Measurements from ENCODE around the gene ACOX1. TPM values are rescaled to one million over a fixed set of nuclear protein-coding genes. Genes with fewer than 3 reads are reported as not detected.

The ACOX1 gene
- total RNA-seq, 5 donors from 2014 or later (not counting 1 experiment from before 2014, with no cell fraction given) = 17.6 to 33.8 (median 29.1) TPM

DNA sequence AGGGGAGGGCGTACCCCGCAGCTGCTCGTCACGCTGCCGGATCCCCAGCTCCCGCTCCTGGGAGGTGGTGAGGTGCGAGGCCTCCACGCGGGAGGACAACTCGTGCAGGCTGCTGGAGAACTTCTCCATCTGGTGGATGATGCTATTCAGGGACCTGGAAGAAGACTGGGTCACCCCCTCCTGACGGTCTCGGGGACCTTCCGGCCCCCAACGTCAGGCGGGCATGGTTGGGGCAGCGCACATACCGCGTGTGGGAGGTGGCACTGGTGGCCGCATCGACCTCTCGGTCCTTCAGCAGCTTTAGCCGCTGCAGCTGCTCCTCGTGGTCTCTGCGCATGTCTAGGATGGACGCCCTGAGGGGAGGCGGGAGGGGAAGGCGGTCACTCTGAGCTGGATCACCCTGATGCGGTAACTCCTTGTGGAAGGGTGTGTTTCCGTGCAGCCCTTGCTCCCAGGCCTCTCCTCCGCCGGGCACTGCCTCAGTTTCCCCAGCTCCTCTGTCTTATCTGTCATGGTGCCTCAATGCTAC is 61.0 kb downstream of the ACOX1 start:
- H3K9me3 Mint-ChIP-seq = no peaks in the 10 kb centered on the region
- POLR2A ChIA-PET = no interaction called here

DNA sequence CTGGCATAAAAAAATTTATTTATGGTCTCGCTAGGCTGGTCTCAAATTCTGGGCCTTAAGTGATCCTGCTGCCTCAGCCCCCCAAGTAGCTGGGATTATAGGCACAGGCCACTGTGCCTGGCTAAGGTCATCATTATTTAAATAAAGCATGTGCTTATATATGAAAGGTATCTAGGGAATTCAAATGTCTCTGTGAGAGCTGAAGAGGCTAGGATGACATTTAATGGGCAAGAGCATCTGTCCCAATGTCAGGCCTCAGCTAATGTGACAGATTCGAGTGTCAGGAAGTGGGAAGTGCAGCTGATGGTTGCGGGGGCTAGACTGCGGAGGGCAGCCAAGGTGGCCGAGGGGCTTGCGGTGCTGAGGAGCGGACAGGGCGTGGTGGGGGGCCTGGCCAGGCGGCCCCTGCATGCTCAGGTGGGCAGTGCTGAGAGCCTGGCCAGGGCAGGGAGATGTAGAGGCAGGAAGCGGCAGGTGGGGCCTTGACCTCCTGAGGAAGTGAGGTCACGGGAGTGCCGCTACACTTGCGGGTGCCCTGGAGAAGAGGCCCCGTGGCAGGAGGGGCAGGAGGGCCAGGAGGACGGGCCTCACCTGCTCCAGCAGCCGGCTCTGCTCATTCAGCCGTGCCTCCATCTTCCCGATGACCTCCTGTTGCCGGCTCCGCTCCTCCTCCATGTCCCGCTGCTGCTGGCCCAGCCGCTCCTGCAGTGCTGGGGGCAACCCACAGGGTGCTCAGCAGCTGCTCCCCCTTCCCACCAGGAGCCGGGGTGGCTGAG is 61.6 kb downstream of the ACOX1 start:
- POLR2A ChIA-PET = no interaction called here
- WGBS (ENCODE audit: insufficient coverage) = 84% methylated on average over 19 of the region's 23 CpGs
- no peaks in the 10 kb centered on the region for H3K27me3 Mint-ChIP-seq
- peak overlapping the region in 1 of 2 donors; percentile 45 for H3K27ac Mint-ChIP-seq
- H3K36me3 ChIP-seq (ENCODE audit: control insufficient read depth in 2 of 2, extremely low read depth in 1 of 2, insufficient read depth in 1 of 2, low read length in 1 of 2) = peaks cover 0 to 9% of the 10 kb centered on the region in 2 donors
- H3K27ac ChIP-seq (ENCODE audit: low read length) = no peak overlapping the region
- H3K4me1 Mint-ChIP-seq = peaks cover 0 to 4% (median 3%) of the 10 kb centered on the region in 3 donors
- H3K27me3 ChIP-seq (replicated peaks in 1 of 2; ENCODE audit: control insufficient read depth in 2 of 2, extremely low read depth in 1 of 2, insufficient read depth in 2 of 2, low read length in 1 of 2) = no peaks in the 10 kb centered on the region
- DNase-seq (no peak), ATAC-seq (replicated peaks in 1 of 4) (peak in 1 of 4 experiments; percentile 16)
- H3K4me3 ChIP-seq (ENCODE audit: control insufficient read depth in 1 of 2, extremely low read depth in 1 of 2, low read length in 1 of 2) = no peak overlapping the region
- H3K36me3 Mint-ChIP-seq = peaks cover 8% of the 10 kb centered on the region
- peaks cover 0 to 7% of the 10 kb centered on the region in 2 experiments for H3K4me1 ChIP-seq (ENCODE audit: control insufficient read depth in 1 of 2, extremely low read depth in 1 of 2, insufficient read depth in 2 of 2, low read length in 2 of 2)
- H3K9me3 ChIP-seq = no peaks in the 10 kb centered on the region
- H3K4me3 Mint-ChIP-seq = no peak overlapping the region
- CTCF ChIA-PET = interaction anchor here in 1 of 2 donors (1.1 kb wide), 1 partner anchor 12 kb away, joined by 5 read pairs; the partner anchor contains the start of gene MRPL38
- no peaks in the 10 kb centered on the region for H3K9me3 Mint-ChIP-seq

More for the DNA sequence above, 61.0 kb downstream of the ACOX1 start:
- CTCF ChIA-PET = no interaction called here
- Mint-ChIP-seq H3K36me3 (peaks cover 8% of the 10 kb centered on the region), H3K4me3 (no peak overlapping the region), H3K4me1 (peaks cover 0 to 4% (median 3%) of the 10 kb centered on the region in 3 donors), H3K27ac (no peak overlapping the region), H3K27me3 (no peaks in the 10 kb centered on the region)
- no peaks in the 10 kb centered on the region for H3K27me3 ChIP-seq (replicated peaks in 1 of 2; ENCODE audit: control insufficient read depth in 2 of 2, extremely low read depth in 1 of 2, insufficient read depth in 2 of 2, low read length in 1 of 2)
- peaks cover 0 to 7% of the 10 kb centered on the region in 2 donors for H3K36me3 ChIP-seq (ENCODE audit: control insufficient read depth in 2 of 2, extremely low read depth in 1 of 2, insufficient read depth in 1 of 2, low read length in 1 of 2)
- H3K9me3 ChIP-seq = no peaks in the 10 kb centered on the region
- no peak overlapping the region for H3K27ac ChIP-seq (ENCODE audit: low read length)
- no peak for DNase-seq
- 98% methylated on average over 20 of the region's 31 CpGs for WGBS (ENCODE audit: insufficient coverage)
- no peak for ATAC-seq (replicated peaks in 1 of 4)
- H3K4me3 ChIP-seq (ENCODE audit: control insufficient read depth in 1 of 2, extremely low read depth in 1 of 2, low read length in 1 of 2) = no peak overlapping the region
- peaks cover 0 to 7% of the 10 kb centered on the region in 2 experiments for H3K4me1 ChIP-seq (ENCODE audit: control insufficient read depth in 1 of 2, extremely low read depth in 1 of 2, insufficient read depth in 2 of 2, low read length in 2 of 2)

DNA sequence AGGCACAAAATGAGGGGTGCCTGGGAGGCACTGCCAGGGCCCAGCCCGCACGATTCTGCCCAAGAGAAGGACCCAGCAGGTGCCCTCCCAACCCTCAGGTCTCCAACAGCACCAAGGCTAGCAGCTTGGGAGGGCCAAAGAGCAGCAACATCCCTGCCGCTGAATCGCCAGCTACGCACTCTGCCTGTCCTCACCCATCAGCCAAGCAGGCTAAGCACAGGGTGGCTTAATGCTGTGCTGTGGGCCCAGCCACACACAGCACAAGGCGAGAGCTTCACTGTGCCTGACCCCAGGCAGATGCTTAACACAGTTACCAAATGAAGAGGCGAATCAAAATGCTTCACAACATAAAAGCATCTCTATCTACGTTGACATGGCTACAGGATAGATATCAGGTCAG is 63.7 kb downstream of the ACOX1 start:
- WGBS (ENCODE audit: insufficient coverage) = 89% methylated on average over 5 of the region's 8 CpGs
- Mint-ChIP-seq H3K27ac (no peak overlapping the region), H3K4me1 (peaks cover 0 to 4% (median 3%) of the 10 kb centered on the region in 3 donors), H3K4me3 (no peak overlapping the region), H3K9me3 (no peaks in the 10 kb centered on the region), H3K27me3 (no peaks in the 10 kb centered on the region), H3K36me3 (peaks cover 8% of the 10 kb centered on the region)
- H3K4me1 ChIP-seq (ENCODE audit: control insufficient read depth in 1 of 2, extremely low read depth in 1 of 2, insufficient read depth in 2 of 2, low read length in 2 of 2) = peaks cover 0 to 7% of the 10 kb centered on the region in 2 experiments
- POLR2A ChIA-PET = no interaction called here
- H3K27me3 ChIP-seq (replicated peaks in 1 of 2; ENCODE audit: control insufficient read depth in 2 of 2, extremely low read depth in 1 of 2, insufficient read depth in 2 of 2, low read length in 1 of 2) = no peaks in the 10 kb centered on the region
- no peaks in the 10 kb centered on the region for H3K9me3 ChIP-seq
- DNase-seq (no peak), ATAC-seq (replicated peaks in 1 of 4) (no peak)
- CTCF ChIA-PET = interaction anchor here in 1 of 2 donors (0.9 kb wide), 1 partner anchor 412 kb away, joined by 3 read pairs; no protein-coding TSS in a partner anchor
- H3K4me3 ChIP-seq (ENCODE audit: control insufficient read depth in 1 of 2, extremely low read depth in 1 of 2, low read length in 1 of 2) = no peak overlapping the region
- H3K36me3 ChIP-seq (ENCODE audit: control insufficient read depth in 2 of 2, extremely low read depth in 1 of 2, insufficient read depth in 1 of 2, low read length in 1 of 2) = peaks cover 0 to 13% of the 10 kb centered on the region in 2 donors
- H3K27ac ChIP-seq (ENCODE audit: low read length) = no peak overlapping the region

DNA sequence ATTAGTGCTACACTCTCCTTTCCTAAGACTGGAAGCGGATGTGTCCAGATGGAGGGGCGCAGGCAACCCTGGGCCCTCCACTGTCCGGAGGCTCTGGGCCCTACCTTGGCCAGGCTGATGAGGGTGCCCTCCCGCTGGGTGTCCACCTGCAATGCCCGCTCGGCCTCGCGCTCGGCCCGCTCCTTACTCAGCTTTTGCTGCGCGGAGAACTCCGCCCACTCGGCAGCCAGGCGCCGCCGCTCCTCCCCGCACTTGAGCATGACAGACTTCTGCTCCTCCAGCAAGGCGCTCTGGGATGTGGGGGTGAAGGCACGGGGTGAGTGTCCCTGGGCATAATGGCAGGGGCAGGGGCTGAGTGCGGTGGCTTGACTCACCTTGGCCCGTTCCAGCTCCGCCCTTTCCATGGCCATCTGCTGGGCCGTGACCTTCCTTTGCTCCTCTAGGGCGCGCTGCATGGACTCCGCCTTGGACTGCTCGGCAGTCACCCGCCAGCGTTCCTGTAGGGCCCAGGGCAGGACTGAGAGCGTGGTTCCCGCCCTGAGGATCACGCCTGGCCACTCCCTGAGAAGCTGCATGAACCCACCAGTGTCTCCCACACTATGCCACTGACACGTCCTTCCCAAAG is 64.2 kb downstream of the ACOX1 start:
- H3K36me3 ChIP-seq (ENCODE audit: control insufficient read depth in 2 of 2, extremely low read depth in 1 of 2, insufficient read depth in 1 of 2, low read length in 1 of 2) = peaks cover 0 to 11% of the 10 kb centered on the region in 2 donors
- H3K4me3 ChIP-seq (ENCODE audit: control insufficient read depth in 1 of 2, extremely low read depth in 1 of 2, low read length in 1 of 2) = no peak overlapping the region
- Mint-ChIP-seq H3K27me3 (no peaks in the 10 kb centered on the region), H3K27ac (no peak overlapping the region), H3K9me3 (no peaks in the 10 kb centered on the region), H3K4me3 (no peak overlapping the region), H3K36me3 (peaks cover 8% of the 10 kb centered on the region), H3K4me1 (peaks cover 0 to 6% (median 5%) of the 10 kb centered on the region in 3 donors)
- no peaks in the 10 kb centered on the region for H3K9me3 ChIP-seq
- peaks cover 0 to 7% of the 10 kb centered on the region in 2 experiments for H3K4me1 ChIP-seq (ENCODE audit: control insufficient read depth in 1 of 2, extremely low read depth in 1 of 2, insufficient read depth in 2 of 2, low read length in 2 of 2)
- ChIA-PET CTCF (no interaction called here), POLR2A (no interaction called here)
- no peak for ATAC-seq (replicated peaks in 1 of 4)
- no peak overlapping the region for H3K27ac ChIP-seq (ENCODE audit: low read length)
- 95% methylated on average over 34 of the region's 34 CpGs for whole genome bisulfite sequencing (ENCODE audit: insufficient coverage)
- no peaks in the 10 kb centered on the region for H3K27me3 ChIP-seq (replicated peaks in 1 of 2; ENCODE audit: control insufficient read depth in 2 of 2, extremely low read depth in 1 of 2, insufficient read depth in 2 of 2, low read length in 1 of 2)
- DNase-seq = no peak

DNA sequence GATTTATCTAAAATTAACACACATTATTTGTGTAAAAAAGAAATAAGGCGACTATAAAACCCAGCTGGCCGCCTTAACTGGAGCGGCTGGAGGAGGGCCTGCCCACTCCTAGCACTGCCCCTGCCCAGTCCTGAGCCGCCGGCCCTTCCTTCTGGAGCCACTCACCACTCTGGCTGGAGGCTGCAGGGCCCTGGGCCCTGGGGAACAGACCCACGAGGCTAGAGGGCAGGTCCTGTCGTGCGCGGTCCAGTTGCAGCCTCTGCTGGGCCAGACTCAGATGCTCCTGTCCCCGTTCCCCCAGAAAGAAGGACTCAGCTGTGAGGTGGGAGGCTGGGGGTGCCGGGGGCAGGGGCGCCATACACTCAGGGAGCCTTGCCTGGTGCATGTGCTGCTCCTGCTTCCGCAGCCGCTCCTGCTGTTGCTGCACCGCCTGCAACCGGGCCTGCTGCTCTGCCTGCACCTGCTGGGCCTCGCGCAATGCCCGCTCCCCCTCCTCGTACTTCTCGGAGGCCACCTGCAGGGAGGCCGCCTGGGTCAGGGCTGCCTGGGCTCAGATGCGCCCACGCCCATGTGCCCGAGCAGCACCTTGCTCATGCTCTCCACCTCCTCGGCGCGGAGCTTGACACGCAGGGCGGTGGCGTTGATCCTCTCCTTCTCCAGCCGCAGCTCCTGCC is 65.3 kb downstream of the ACOX1 start:
- Histone ChIP-seq H3K4me1 (ENCODE audit: control insufficient read depth in 1 of 2, extremely low read depth in 1 of 2, insufficient read depth in 2 of 2, low read length in 2 of 2) (peaks cover 0 to 7% of the 10 kb centered on the region in 2 experiments), H3K27ac (ENCODE audit: low read length) (no peak overlapping the region), H3K27me3 (replicated peaks in 1 of 2; ENCODE audit: control insufficient read depth in 2 of 2, extremely low read depth in 1 of 2, insufficient read depth in 2 of 2, low read length in 1 of 2) (no peaks in the 10 kb centered on the region), H3K36me3 (ENCODE audit: control insufficient read depth in 2 of 2, extremely low read depth in 1 of 2, insufficient read depth in 1 of 2, low read length in 1 of 2) (peaks cover 2 to 6% of the 10 kb centered on the region in 2 donors), H3K4me3 (ENCODE audit: control insufficient read depth in 1 of 2, extremely low read depth in 1 of 2, low read length in 1 of 2) (no peak overlapping the region), H3K9me3 (no peaks in the 10 kb centered on the region)
- Mint-ChIP-seq H3K27ac (no peak overlapping the region), H3K36me3 (peaks cover 8% of the 10 kb centered on the region), H3K27me3 (no peaks in the 10 kb centered on the region), H3K4me1 (peaks cover 0 to 6% (median 5%) of the 10 kb centered on the region in 3 donors), H3K4me3 (no peak overlapping the region), H3K9me3 (no peaks in the 10 kb centered on the region)
- ChIA-PET POLR2A (no interaction called here), CTCF (no interaction called here)
- ATAC-seq (replicated peaks in 1 of 4) (no peak), DNase-seq (no peak)
- 97% methylated on average over 31 of the region's 32 CpGs for WGBS (ENCODE audit: insufficient coverage)

DNA sequence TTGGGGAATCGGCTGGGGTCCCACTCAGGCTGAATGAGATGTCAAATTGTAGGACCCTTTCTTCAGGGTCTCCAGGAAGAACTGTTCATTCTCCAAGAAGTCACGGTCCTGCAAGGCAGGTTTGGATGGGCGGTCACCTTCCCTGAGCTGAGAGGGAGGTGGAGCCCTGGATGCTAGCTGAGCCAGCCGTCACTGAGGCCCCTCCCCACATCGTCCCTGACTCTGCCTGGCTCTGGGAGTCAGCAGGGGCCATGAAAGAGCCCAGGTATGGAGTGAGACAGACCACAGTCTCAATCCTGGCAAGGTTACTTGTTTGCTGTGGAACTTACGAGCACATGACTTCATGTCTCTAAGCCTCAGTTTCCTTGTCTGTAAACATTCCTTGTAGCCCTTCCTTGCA is 68.3 kb downstream of the ACOX1 start:
- H3K27ac Mint-ChIP-seq = no peak overlapping the region
- Histone ChIP-seq H3K27me3 (replicated peaks in 1 of 2; ENCODE audit: control insufficient read depth in 2 of 2, extremely low read depth in 1 of 2, insufficient read depth in 2 of 2, low read length in 1 of 2) (no peaks in the 10 kb centered on the region), H3K9me3 (no peaks in the 10 kb centered on the region), H3K4me1 (ENCODE audit: control insufficient read depth in 1 of 2, extremely low read depth in 1 of 2, insufficient read depth in 2 of 2, low read length in 2 of 2) (peaks cover 0 to 4% of the 10 kb centered on the region in 2 experiments), H3K27ac (ENCODE audit: low read length) (no peak overlapping the region), H3K36me3 (ENCODE audit: control insufficient read depth in 2 of 2, extremely low read depth in 1 of 2, insufficient read depth in 1 of 2, low read length in 1 of 2) (peaks cover 2 to 6% of the 10 kb centered on the region in 2 donors), H3K4me3 (ENCODE audit: control insufficient read depth in 1 of 2, extremely low read depth in 1 of 2, low read length in 1 of 2) (no peak overlapping the region)
- 95% methylated on average over 5 of the region's 6 CpGs for WGBS (ENCODE audit: insufficient coverage)
- CTCF ChIA-PET = interaction anchor here (0.6 to 1.6 kb wide), 3 partner anchors 94 to 192 kb away, joined by 3 to 4 read pairs (median 3); no protein-coding TSS in a partner anchor
- ATAC-seq (replicated peaks in 1 of 4) (no peak), DNase-seq (no peak)
- peaks cover 4% of the 10 kb centered on the region for H3K36me3 Mint-ChIP-seq
- H3K9me3 Mint-ChIP-seq = no peaks in the 10 kb centered on the region
- no peaks in the 10 kb centered on the region for H3K27me3 Mint-ChIP-seq
- no peak overlapping the region for H3K4me3 Mint-ChIP-seq
- POLR2A ChIA-PET = no interaction called here
- H3K4me1 Mint-ChIP-seq = peaks cover 0 to 10% (median 7%) of the 10 kb centered on the region in 3 donors

Data from T-cell (primary cell).